ENCODE measurements around the gene KIFAP3. TPM values are rescaled to one million over a fixed set of nuclear protein-coding genes. Genes with fewer than 3 reads are reported as not detected.
"Not testable (repeated sequence)": the region's sequence is repeated elsewhere in the genome, so short reads cannot be mapped to it uniquely, and the experiment has no call there.

Gene KIFAP3
- total RNA-seq, 1 donor from 2014 or later, result 15.1 TPM

- H3K4me3 Mint-ChIP-seq (ENCODE audit: low read depth); H3K27ac Mint-ChIP-seq; DNase-seq (ENCODE audit: low spot score); intact Hi-C loops (cut with micrococcal nuclease); H3K27me3 Mint-ChIP-seq (ENCODE audit: low read depth); H3K36me3 Mint-ChIP-seq (ENCODE audit: low read depth); H3K4me1 Mint-ChIP-seq (ENCODE audit: low read depth): not testable (repeated sequence)
- peaks cover 10% of the 10 kb centered on the region for H3K9me3 Mint-ChIP-seq
These were observed 71.1 kb downstream of the KIFAP3 start for GRCh38 chr1:170003270-170003835.

GRCh38 chr1:170001266-170001665, 73.2 kb downstream of the KIFAP3 start:
- Mint-ChIP-seq H3K4me1 (ENCODE audit: low read depth) (no peaks in the 10 kb centered on the region), H3K4me3 (ENCODE audit: low read depth) (no peak overlapping the region), H3K9me3 (no peaks in the 10 kb centered on the region), H3K36me3 (ENCODE audit: low read depth) (no peaks in the 10 kb centered on the region), H3K27me3 (ENCODE audit: low read depth) (no peaks in the 10 kb centered on the region), H3K27ac (no peak overlapping the region)
- DNase-seq (ENCODE audit: low spot score), result no peak
- intact Hi-C loops (cut with micrococcal nuclease), result no loop called here

- no peak overlapping the region for H3K4me3 Mint-ChIP-seq (ENCODE audit: low read depth)
- DNase-seq (ENCODE audit: low spot score), result no peak
- H3K27ac Mint-ChIP-seq, result no peak overlapping the region
- intact Hi-C loops (cut with micrococcal nuclease), result no loop called here
- H3K27me3 Mint-ChIP-seq (ENCODE audit: low read depth), result no peaks in the 10 kb centered on the region
- no peaks in the 10 kb centered on the region for H3K36me3 Mint-ChIP-seq (ENCODE audit: low read depth)
- H3K9me3 Mint-ChIP-seq, result no peaks in the 10 kb centered on the region
- H3K4me1 Mint-ChIP-seq (ENCODE audit: low read depth), result no peaks in the 10 kb centered on the region
These were observed 74.7 kb downstream of the KIFAP3 start for GRCh38 chr1:169999761-170000160.

GRCh38 chr1:169999331-169999741, 75.2 kb downstream of the KIFAP3 start:
- H3K27me3 Mint-ChIP-seq (ENCODE audit: low read depth), result no peaks in the 10 kb centered on the region
- no peaks in the 10 kb centered on the region for H3K9me3 Mint-ChIP-seq
- no peak for DNase-seq (ENCODE audit: low spot score)
- H3K4me1 Mint-ChIP-seq (ENCODE audit: low read depth), result no peaks in the 10 kb centered on the region
- H3K36me3 Mint-ChIP-seq (ENCODE audit: low read depth), result no peaks in the 10 kb centered on the region
- intact Hi-C loops (cut with micrococcal nuclease), result no loop called here
- H3K27ac Mint-ChIP-seq, result no peak overlapping the region
- no peak overlapping the region for H3K4me3 Mint-ChIP-seq (ENCODE audit: low read depth)

GRCh38 chr1:169995993-169996392, 78.5 kb downstream of the KIFAP3 start:
- no peaks in the 10 kb centered on the region for H3K27me3 Mint-ChIP-seq (ENCODE audit: low read depth)
- DNase-seq (ENCODE audit: low spot score), result no peak
- H3K4me1 Mint-ChIP-seq (ENCODE audit: low read depth), result no peaks in the 10 kb centered on the region
- H3K27ac Mint-ChIP-seq, result no peak overlapping the region
- no peaks in the 10 kb centered on the region for H3K36me3 Mint-ChIP-seq (ENCODE audit: low read depth)
- H3K9me3 Mint-ChIP-seq, result no peaks in the 10 kb centered on the region
- H3K4me3 Mint-ChIP-seq (ENCODE audit: low read depth), result no peak overlapping the region
- intact Hi-C loops (cut with micrococcal nuclease), result no loop called here

- H3K27me3 Mint-ChIP-seq (ENCODE audit: low read depth), result no peaks in the 10 kb centered on the region
- H3K27ac Mint-ChIP-seq, result no peak overlapping the region
- H3K4me1 Mint-ChIP-seq (ENCODE audit: low read depth), result no peaks in the 10 kb centered on the region
- no peaks in the 10 kb centered on the region for H3K36me3 Mint-ChIP-seq (ENCODE audit: low read depth)
- no peaks in the 10 kb centered on the region for H3K9me3 Mint-ChIP-seq
- DNase-seq (ENCODE audit: low spot score), result no peak
- no peak overlapping the region for H3K4me3 Mint-ChIP-seq (ENCODE audit: low read depth)
- intact Hi-C loops (cut with micrococcal nuclease), result no loop called here
These were observed 85.2 kb downstream of the KIFAP3 start for GRCh38 chr1:169989246-169989645.

GRCh38 chr1:169985757-169986156, 88.7 kb downstream of the KIFAP3 start:
- H3K4me3 Mint-ChIP-seq (ENCODE audit: low read depth), result no peak overlapping the region

GRCh38 chr1:169974067-169974466, 100.4 kb downstream of the KIFAP3 start:
- Mint-ChIP-seq H3K27me3 (ENCODE audit: low read depth) (no peaks in the 10 kb centered on the region), H3K4me3 (ENCODE audit: low read depth) (no peak overlapping the region), H3K27ac (no peak overlapping the region), H3K4me1 (ENCODE audit: low read depth) (no peaks in the 10 kb centered on the region), H3K9me3 (no peaks in the 10 kb centered on the region), H3K36me3 (ENCODE audit: low read depth) (no peaks in the 10 kb centered on the region)
- intact Hi-C loops (cut with micrococcal nuclease), result no loop called here
- DNase-seq (ENCODE audit: low spot score), result no peak

More at GRCh38 chr1:169985757-169986156, 88.7 kb downstream of the KIFAP3 start:
- no peak for DNase-seq (ENCODE audit: low spot score)
- H3K9me3 Mint-ChIP-seq, result no peaks in the 10 kb centered on the region
- no peaks in the 10 kb centered on the region for H3K27me3 Mint-ChIP-seq (ENCODE audit: low read depth)
- no peak overlapping the region for H3K27ac Mint-ChIP-seq
- H3K36me3 Mint-ChIP-seq (ENCODE audit: low read depth), result no peaks in the 10 kb centered on the region
- no peaks in the 10 kb centered on the region for H3K4me1 Mint-ChIP-seq (ENCODE audit: low read depth)
- intact Hi-C loops (cut with micrococcal nuclease), result no loop called here

- no peak for DNase-seq (ENCODE audit: low spot score)
- H3K36me3 Mint-ChIP-seq (ENCODE audit: low read depth), result no peaks in the 10 kb centered on the region
- no peak overlapping the region for H3K27ac Mint-ChIP-seq
- no peaks in the 10 kb centered on the region for H3K9me3 Mint-ChIP-seq
- intact Hi-C loops (cut with micrococcal nuclease), result no loop called here
- no peaks in the 10 kb centered on the region for H3K4me1 Mint-ChIP-seq (ENCODE audit: low read depth)
- H3K4me3 Mint-ChIP-seq (ENCODE audit: low read depth), result no peak overlapping the region
- H3K27me3 Mint-ChIP-seq (ENCODE audit: low read depth), result no peaks in the 10 kb centered on the region
These were observed 104.4 kb downstream of the KIFAP3 start for GRCh38 chr1:169970114-169970513.

- intact Hi-C loops (cut with micrococcal nuclease), result no loop called here
- Mint-ChIP-seq H3K9me3 (no peaks in the 10 kb centered on the region), H3K27ac (no peak overlapping the region), H3K4me3 (ENCODE audit: low read depth) (no peak overlapping the region), H3K27me3 (ENCODE audit: low read depth) (no peaks in the 10 kb centered on the region), H3K36me3 (ENCODE audit: low read depth) (no peaks in the 10 kb centered on the region), H3K4me1 (ENCODE audit: low read depth) (no peaks in the 10 kb centered on the region)
- no peak for DNase-seq (ENCODE audit: low spot score)
These were observed 106.3 kb downstream of the KIFAP3 start for GRCh38 chr1:169968174-169968573.

- Mint-ChIP-seq H3K27ac (no peak overlapping the region), H3K4me3 (ENCODE audit: low read depth) (no peak overlapping the region), H3K9me3 (no peaks in the 10 kb centered on the region), H3K4me1 (ENCODE audit: low read depth) (no peaks in the 10 kb centered on the region), H3K27me3 (ENCODE audit: low read depth) (no peaks in the 10 kb centered on the region), H3K36me3 (ENCODE audit: low read depth) (no peaks in the 10 kb centered on the region)
- no peak for DNase-seq (ENCODE audit: low spot score)
- intact Hi-C loops (cut with micrococcal nuclease), result no loop called here
These were observed 110.3 kb downstream of the KIFAP3 start for GRCh38 chr1:169964206-169964605.

- Mint-ChIP-seq H3K4me3 (ENCODE audit: low read depth) (no peak overlapping the region), H3K4me1 (ENCODE audit: low read depth) (no peaks in the 10 kb centered on the region), H3K27me3 (ENCODE audit: low read depth) (no peaks in the 10 kb centered on the region), H3K27ac (no peak overlapping the region), H3K9me3 (no peaks in the 10 kb centered on the region), H3K36me3 (ENCODE audit: low read depth) (no peaks in the 10 kb centered on the region)
- intact Hi-C loops (cut with micrococcal nuclease), result no loop called here
- DNase-seq (ENCODE audit: low spot score), result no peak
These were observed 114.8 kb downstream of the KIFAP3 start for GRCh38 chr1:169959686-169960085.

- DNase-seq (ENCODE audit: low spot score), result no peak
- no peaks in the 10 kb centered on the region for H3K27me3 Mint-ChIP-seq (ENCODE audit: low read depth)
- H3K4me1 Mint-ChIP-seq (ENCODE audit: low read depth), result no peaks in the 10 kb centered on the region
- intact Hi-C loops (cut with micrococcal nuclease), result no loop called here
- no peaks in the 10 kb centered on the region for H3K36me3 Mint-ChIP-seq (ENCODE audit: low read depth)
- H3K9me3 Mint-ChIP-seq, result no peaks in the 10 kb centered on the region
- H3K27ac Mint-ChIP-seq, result no peak overlapping the region
- no peak overlapping the region for H3K4me3 Mint-ChIP-seq (ENCODE audit: low read depth)
These were observed 115.5 kb downstream of the KIFAP3 start for GRCh38 chr1:169958987-169959386.

- Mint-ChIP-seq H3K27ac (no peak overlapping the region), H3K9me3 (no peaks in the 10 kb centered on the region), H3K27me3 (ENCODE audit: low read depth) (no peaks in the 10 kb centered on the region), H3K36me3 (ENCODE audit: low read depth) (no peaks in the 10 kb centered on the region), H3K4me1 (ENCODE audit: low read depth) (no peaks in the 10 kb centered on the region), H3K4me3 (ENCODE audit: low read depth) (no peak overlapping the region)
- no peak for DNase-seq (ENCODE audit: low spot score)
- intact Hi-C loops (cut with micrococcal nuclease), result no loop called here
These were observed 116.6 kb downstream of the KIFAP3 start for GRCh38 chr1:169957884-169958283.
